HepG2 (cell line): ENCODE measurements around the gene NPPB.
"Not testable (repeated sequence)": the region's sequence is repeated elsewhere in the genome, so short reads cannot be mapped to it uniquely, and the experiment has no call there.

Experiments used
- BRCA1 ChIP-seq: sonication (generic); formaldehyde crosslinking; IDR thresholded peaks from 2 replicates; pipeline ENCODE4 v1.4.0; 2020; ENCODE audit warnings: missing genetic modification reagents
- ETS1 ChIP-seq: sonication (generic); formaldehyde crosslinking; IDR thresholded peaks from 2 replicates; pipeline ENCODE4 v1.4.0; 2020; ENCODE audit warnings: missing genetic modification reagents
- LRRFIP1 ChIP-seq: sonication (generic); formaldehyde crosslinking; conservative IDR thresholded peaks from 2 replicates; pipeline ENCODE4 v1.4.0; 2020; ENCODE audit warnings: missing genetic modification reagents

DNA sequence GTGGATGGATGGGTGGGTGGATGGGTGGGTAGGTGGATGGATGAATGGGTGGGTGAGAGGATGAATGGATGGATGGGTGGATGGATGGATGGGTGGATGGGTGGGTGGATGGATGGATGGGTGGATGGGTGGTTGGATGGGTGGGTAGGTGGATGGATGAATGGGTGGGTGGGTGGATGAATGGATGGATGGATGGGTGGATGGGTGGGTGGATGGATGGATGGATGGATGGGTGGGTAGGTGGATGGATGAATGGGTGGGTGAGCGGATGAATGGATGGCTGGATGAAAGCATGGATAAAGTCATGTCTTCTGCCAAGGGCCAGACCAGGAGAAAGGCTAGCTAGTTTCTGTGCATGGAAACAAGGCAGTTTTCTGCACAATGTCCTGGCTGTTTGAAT is 35.8 kb upstream of the NPPB start:
- not testable (repeated sequence) for TF ChIP-seq LRRFIP1, ETS1, BRCA1 (CRISPR knock-in tag)
